Measurements from ENCODE around the gene ATRAID.

ATRAID gene

DNA sequence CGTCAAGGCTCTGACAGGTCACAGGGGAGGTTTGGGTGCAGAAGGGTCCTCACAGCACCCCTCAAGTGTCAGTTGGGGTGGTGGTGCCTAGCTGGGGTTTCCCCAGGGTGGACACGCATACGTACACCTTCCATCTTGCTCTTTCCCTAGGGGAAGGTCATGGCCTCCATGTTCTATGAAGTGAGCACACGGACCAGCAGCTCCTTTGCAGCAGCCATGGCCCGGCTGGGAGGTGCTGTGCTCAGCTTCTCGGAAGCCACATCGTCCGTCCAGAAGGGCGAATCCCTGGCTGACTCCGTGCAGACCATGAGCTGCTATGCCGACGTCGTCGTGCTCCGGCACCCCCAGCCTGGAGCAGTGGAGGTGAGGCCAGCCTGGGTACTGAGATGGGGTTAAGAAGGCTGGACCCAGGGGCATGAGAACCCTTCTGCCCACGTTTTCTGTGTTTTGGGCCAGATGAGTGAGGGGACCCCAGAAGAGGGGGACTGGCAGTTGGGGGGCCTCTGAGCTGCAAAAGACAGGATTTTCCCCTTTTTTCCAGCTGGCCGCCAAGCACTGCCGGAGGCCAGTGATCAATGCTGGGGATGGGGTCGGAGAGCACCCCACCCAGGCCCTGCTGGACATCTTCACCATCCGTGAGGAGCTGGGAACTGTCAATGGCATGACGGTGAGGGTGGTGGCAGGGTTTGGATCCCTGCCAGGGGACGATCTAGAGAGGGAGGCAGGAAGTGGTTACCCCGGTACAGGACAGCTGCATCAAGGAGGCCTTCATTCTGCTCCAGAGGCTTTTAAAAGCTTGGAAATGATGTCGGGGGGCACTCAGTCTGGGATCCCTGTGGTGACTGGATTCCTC is 30.1 kb downstream of the ATRAID start:
- Histone ChIP-seq H3K4me3 (no peak overlapping the region), H3K9me3 (no peaks in the 10 kb centered on the region; the same call in 1 of the 2 replicates), H3K27me3 (ENCODE audit: low read depth) (no peaks in the 10 kb centered on the region), H3K36me3 (replicated peaks) (peaks cover 78% of the 10 kb centered on the region), H3K4me1 (no peaks in the 10 kb centered on the region)
- no peak for DNase-seq (ENCODE audit: low spot score in 2 of 2)
- in situ Hi-C loops (cut with MboI; ENCODE audit: low sequenced_read_pairs): no loop called here

- peaks cover 72% of the 10 kb centered on the region for H3K36me3 ChIP-seq (replicated peaks)
These were observed 30.7 kb downstream of the ATRAID start for GRCh38 chr2:27242614-27242951.

GRCh38 chr2:27243391-27244130 is 31.7 kb downstream of the ATRAID start:
- DNase-seq (ENCODE audit: low spot score in 2 of 2): no peak
- Histone ChIP-seq H3K27me3 (ENCODE audit: low read depth) (no peaks in the 10 kb centered on the region), H3K4me1 (no peaks in the 10 kb centered on the region), H3K9me3 (no peaks in the 10 kb centered on the region; the same call in 1 of the 2 replicates), H3K36me3 (replicated peaks) (peaks cover 62% of the 10 kb centered on the region), H3K4me3 (no peak overlapping the region)
- in situ Hi-C loops (cut with MboI; ENCODE audit: low sequenced_read_pairs): no loop called here

More at GRCh38 chr2:27242614-27242951, 30.7 kb downstream of the ATRAID start:
- no peaks in the 10 kb centered on the region; the same call in 1 of the 2 replicates for H3K9me3 ChIP-seq
- no peak overlapping the region for H3K4me3 ChIP-seq
- H3K27me3 ChIP-seq (ENCODE audit: low read depth): no peaks in the 10 kb centered on the region
- in situ Hi-C loops (cut with MboI; ENCODE audit: low sequenced_read_pairs): no loop called here
- H3K4me1 ChIP-seq: no peaks in the 10 kb centered on the region
- no peak for DNase-seq (ENCODE audit: low spot score in 2 of 2)

DNA sequence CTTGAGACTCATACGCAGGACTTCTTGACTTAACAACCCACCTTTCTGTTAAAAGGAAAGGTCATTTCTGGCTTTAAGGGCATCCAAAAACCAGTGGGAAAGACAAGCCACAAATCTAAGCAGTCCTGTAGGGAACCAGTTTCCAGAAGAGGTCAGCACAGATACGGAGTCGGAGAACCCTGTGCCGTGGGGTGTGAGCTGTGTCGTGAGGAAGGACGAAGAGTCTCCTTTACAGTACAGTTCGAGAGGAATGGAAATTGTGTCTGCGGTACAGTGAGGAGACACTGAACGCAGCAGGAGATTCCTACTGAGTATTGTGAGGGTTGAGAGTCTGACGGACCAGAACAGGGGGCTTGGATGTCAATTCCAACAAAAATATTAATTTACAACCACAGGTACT is 33.3 kb downstream of the ATRAID start:
- in situ Hi-C loops (cut with MboI; ENCODE audit: low sequenced_read_pairs): no loop called here
- H3K36me3 ChIP-seq (replicated peaks): peaks cover 46% of the 10 kb centered on the region
- no peak for DNase-seq (ENCODE audit: low spot score in 2 of 2)

GRCh38 chr2:27245626-27246025 is 33.8 kb downstream of the ATRAID start:
- in situ Hi-C loops (cut with MboI; ENCODE audit: low sequenced_read_pairs): no loop called here

More for the DNA sequence above, 33.3 kb downstream of the ATRAID start:
- Histone ChIP-seq H3K27me3 (ENCODE audit: low read depth) (no peaks in the 10 kb centered on the region), H3K4me3 (no peak overlapping the region), H3K4me1 (no peaks in the 10 kb centered on the region), H3K9me3 (no peaks in the 10 kb centered on the region; the same call in 1 of the 2 replicates)

GRCh38 chr2:27247893-27248292 is 36.1 kb downstream of the ATRAID start:
- no peaks in the 10 kb centered on the region for H3K27me3 ChIP-seq (ENCODE audit: low read depth)
- DNase-seq (ENCODE audit: low spot score in 2 of 2): no peak
- peaks cover 19% of the 10 kb centered on the region for H3K36me3 ChIP-seq (replicated peaks)
- H3K9me3 ChIP-seq: no peaks in the 10 kb centered on the region; the same call in 1 of the 2 replicates
- H3K4me3 ChIP-seq: no peak overlapping the region
- H3K4me1 ChIP-seq: peaks cover 4% of the 10 kb centered on the region
- in situ Hi-C loops (cut with MboI; ENCODE audit: low sequenced_read_pairs): no loop called here

More at GRCh38 chr2:27245626-27246025, 33.8 kb downstream of the ATRAID start:
- Histone ChIP-seq H3K9me3 (no peaks in the 10 kb centered on the region; the same call in 1 of the 2 replicates), H3K4me3 (no peak overlapping the region), H3K36me3 (replicated peaks) (peaks cover 41% of the 10 kb centered on the region), H3K4me1 (peaks cover 4% of the 10 kb centered on the region), H3K27me3 (ENCODE audit: low read depth) (no peaks in the 10 kb centered on the region)
- no peak for DNase-seq (ENCODE audit: low spot score in 2 of 2)

DNA sequence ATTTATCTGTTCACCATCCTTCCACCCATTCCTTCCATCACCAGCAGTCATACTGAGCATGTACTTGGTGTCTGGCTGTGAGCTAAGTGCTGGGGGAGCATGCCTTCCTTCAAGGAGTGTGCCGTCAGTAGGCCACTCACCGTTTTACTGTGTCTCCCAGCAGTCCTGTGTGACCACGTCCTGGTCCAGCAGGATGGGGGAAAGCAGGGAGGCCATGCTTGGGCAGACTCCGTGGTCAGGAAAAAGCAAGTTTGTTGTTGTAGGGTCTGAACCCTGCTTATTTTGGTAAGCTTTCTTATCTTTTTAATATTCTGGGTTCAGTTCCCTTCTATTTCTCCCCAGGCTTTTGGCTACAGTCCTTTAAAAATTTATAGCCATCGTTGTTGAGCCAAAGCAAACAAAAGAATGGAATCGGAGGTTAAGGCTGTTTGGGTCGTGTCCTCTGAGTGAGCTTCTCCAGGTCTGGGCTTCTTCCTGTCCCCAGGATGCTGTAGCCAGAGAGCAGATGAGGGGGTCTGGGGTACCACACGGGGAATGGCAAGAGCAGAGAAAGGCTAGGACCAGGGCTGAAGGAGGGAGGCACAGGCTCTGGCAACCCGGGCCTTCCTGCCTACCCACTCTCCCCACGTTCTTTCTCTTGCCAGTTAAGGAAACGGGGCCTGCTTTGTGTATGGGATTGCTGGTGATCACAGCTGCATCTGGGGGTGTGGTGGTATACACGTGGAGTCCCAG is 37.5 kb downstream of the ATRAID start:
- no peak overlapping the region for H3K4me3 ChIP-seq
- H3K9me3 ChIP-seq: no peaks in the 10 kb centered on the region; the same call in 1 of the 2 replicates
- H3K4me1 ChIP-seq: peaks cover 4% of the 10 kb centered on the region
- DNase-seq (ENCODE audit: low spot score in 2 of 2): no peak
- no peaks in the 10 kb centered on the region for H3K27me3 ChIP-seq (ENCODE audit: low read depth)
- H3K36me3 ChIP-seq (replicated peaks): peaks cover 10% of the 10 kb centered on the region
- in situ Hi-C loops (cut with MboI; ENCODE audit: low sequenced_read_pairs): no loop called here

DNA sequence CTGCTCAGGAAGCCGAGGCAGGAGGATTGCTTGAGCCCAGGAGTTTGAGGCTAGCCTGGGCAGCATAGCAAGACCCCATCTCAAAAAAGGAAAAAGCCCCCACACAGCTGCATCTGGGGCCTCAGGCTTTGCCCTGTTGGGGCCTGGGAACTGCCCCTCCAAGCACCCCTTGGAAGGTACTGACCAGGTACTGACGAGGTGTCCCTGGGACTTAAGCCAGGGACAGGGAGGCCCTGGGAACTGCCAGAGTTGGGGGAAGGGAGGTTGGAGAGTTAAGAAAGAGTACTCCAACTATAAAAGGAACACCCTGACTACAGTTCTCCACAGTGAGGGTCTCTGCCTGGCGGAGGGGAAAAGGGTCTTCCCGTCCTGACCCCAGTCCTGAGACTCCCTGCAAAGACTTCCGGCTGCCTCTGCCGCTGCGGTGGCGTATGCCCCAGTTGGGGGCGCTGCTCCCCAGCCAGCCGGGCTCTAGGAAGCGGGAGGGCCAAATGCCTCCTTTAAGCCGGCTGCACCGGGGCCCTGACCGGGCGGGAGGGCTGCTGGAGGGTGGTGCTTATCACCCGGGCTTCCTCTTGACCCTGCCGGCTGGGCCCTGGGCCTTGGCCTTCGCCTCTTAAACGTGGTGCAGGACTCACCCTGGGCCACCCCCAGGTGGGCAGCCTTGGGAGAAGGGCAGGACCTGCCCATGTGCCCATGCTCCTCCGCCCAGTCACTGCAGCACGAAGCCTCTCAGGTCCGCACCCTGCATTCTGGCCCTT is 38.2 kb downstream of the ATRAID start:
- H3K4me1 ChIP-seq: peaks cover 4% of the 10 kb centered on the region
- no peaks in the 10 kb centered on the region for H3K27me3 ChIP-seq (ENCODE audit: low read depth)
- no peaks in the 10 kb centered on the region; the same call in 1 of the 2 replicates for H3K9me3 ChIP-seq
- in situ Hi-C loops (cut with MboI; ENCODE audit: low sequenced_read_pairs): no loop called here
- peaks cover 11% of the 10 kb centered on the region for H3K36me3 ChIP-seq (replicated peaks)
- H3K4me3 ChIP-seq: no peak overlapping the region
- peak; percentile 61 to 90 for DNase-seq (ENCODE audit: low spot score in 2 of 2)

GRCh38 chr2:27250652-27251379 is 39.0 kb downstream of the ATRAID start:
- peaks cover 18% of the 10 kb centered on the region for H3K36me3 ChIP-seq (replicated peaks)
- H3K9me3 ChIP-seq: no peaks in the 10 kb centered on the region; the same call in 1 of the 2 replicates
- in situ Hi-C loops (cut with MboI; ENCODE audit: low sequenced_read_pairs): no loop called here
- DNase-seq (ENCODE audit: low spot score in 2 of 2): no peak
- no peak overlapping the region for H3K4me3 ChIP-seq
- H3K27me3 ChIP-seq (ENCODE audit: low read depth): no peaks in the 10 kb centered on the region
- peaks cover 4% of the 10 kb centered on the region for H3K4me1 ChIP-seq

GRCh38 chr2:27251766-27252165 is 39.9 kb downstream of the ATRAID start:
- DNase-seq (ENCODE audit: low spot score in 2 of 2): no peak
- in situ Hi-C loops (cut with MboI; ENCODE audit: low sequenced_read_pairs): no loop called here
- Histone ChIP-seq H3K36me3 (replicated peaks) (peaks cover 27% of the 10 kb centered on the region), H3K27me3 (ENCODE audit: low read depth) (no peaks in the 10 kb centered on the region), H3K9me3 (no peaks in the 10 kb centered on the region), H3K4me3 (no peak overlapping the region), H3K4me1 (peaks cover 4% of the 10 kb centered on the region)

- Histone ChIP-seq H3K9me3 (no peaks in the 10 kb centered on the region), H3K27me3 (ENCODE audit: low read depth) (no peaks in the 10 kb centered on the region), H3K4me1 (peaks cover 4% of the 10 kb centered on the region), H3K4me3 (no peak overlapping the region), H3K36me3 (replicated peaks) (peaks cover 40% of the 10 kb centered on the region)
- in situ Hi-C loops (cut with MboI; ENCODE audit: low sequenced_read_pairs): no loop called here
- DNase-seq (ENCODE audit: low spot score in 2 of 2): no peak
These were observed 43.3 kb downstream of the ATRAID start for GRCh38 chr2:27255187-27255586.

GRCh38 chr2:27255660-27256059 is 43.8 kb downstream of the ATRAID start:
- Histone ChIP-seq H3K4me3 (no peak overlapping the region), H3K36me3 (replicated peaks) (peaks cover 40% of the 10 kb centered on the region), H3K4me1 (no peaks in the 10 kb centered on the region; the same call in 1 of the 2 replicates), H3K27me3 (ENCODE audit: low read depth) (no peaks in the 10 kb centered on the region), H3K9me3 (no peaks in the 10 kb centered on the region)
- in situ Hi-C loops (cut with MboI; ENCODE audit: low sequenced_read_pairs): no loop called here
- no peak for DNase-seq (ENCODE audit: low spot score in 2 of 2)

All from HAP-1 (cell line).